HS-27A (cell line): Measurements from ENCODE around the gene EPB41L5.
"Not testable (repeated sequence)": the region's sequence is repeated elsewhere in the genome, so short reads cannot be mapped to it uniquely, and the experiment has no call there.

Source experiments
- DNase-seq: peaks from one replicate; pipeline ENCODE4 v3.0.0-alpha.2; 2012; ENCODE audit warnings: low read depth, missing footprints

EPB41L5 gene

GRCh38 chr2:120029672-120030640, 17.1 kb downstream of the EPB41L5 start:
- no peak for DNase-seq

DNA sequence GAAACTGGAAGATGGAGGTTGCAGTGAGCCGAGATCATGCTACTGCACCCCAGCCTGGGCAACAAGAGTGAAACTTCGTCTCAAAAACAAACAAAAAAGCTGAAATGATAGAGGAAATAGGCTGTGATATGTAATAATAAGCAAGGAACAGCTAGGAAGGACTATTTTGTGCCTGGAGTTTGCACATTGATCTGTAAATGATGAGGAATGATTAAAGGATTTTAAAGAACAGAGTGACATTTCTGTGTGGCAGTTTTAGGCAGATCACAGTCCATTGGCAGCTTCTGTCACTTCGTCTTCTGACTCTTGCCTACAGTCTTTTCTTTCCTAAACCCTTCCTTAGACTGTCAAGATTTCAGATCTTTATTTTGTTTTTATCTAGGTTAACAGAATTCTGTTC, 19.4 kb downstream of the EPB41L5 start:
- no peak for DNase-seq

DNA sequence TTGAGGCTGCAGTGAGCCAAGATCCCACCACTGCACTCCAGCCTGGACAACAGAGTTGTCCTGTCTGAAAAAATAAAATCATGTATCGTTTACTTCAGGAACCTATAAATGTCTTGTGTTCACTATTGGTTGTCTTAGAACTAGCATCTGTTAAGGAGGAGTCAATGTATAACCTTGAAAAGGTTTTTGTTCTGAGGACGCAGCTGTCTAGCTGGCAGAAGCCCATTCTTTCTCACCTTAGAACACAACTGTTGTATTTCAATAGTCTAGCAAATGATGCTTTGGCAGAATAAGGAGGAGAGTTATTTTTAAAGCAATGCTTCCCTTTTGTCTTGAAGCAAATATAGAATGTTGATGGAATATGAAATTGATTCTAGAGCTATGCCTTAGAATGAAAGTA, 21.1 kb downstream of the EPB41L5 start:
- no peak for DNase-seq

DNA sequence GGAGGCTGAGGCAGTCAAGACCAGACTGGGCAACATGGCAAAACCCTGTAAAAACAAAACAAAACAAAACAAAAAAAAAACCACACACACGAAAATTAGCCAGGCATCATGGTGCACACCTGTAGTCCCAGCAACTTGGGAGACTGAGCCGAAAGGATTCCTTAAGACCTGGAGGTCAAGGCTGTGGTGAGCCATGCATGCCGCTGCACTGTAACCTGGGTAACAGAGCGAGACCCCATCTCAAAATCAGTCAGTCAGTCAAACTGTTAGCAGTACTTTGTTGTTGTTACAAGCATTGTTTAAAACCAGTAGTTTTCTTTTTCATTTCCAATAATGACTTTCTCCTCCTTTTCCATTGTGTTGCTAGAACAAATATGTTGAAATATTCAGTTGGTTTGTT, 21.7 kb downstream of the EPB41L5 start:
- no peak for DNase-seq

DNA sequence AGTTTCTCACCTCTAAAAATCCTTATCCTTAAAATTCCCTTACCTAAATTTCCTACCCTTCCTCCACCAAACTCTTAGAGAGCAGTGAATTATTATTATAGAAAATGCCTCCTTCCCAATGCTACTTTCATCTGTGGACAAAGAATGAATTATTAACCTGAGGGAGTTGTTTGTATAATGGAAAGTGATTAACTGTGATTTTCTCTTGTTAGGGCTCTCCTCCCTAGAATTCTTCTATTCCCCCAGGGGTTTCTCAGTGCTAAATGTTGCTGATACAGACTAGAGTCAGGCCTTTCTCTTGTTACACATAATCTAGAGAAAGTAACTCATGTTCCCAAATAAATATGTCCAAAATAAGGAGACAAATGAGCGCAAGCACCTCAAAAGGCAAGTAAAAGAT, 23.3 kb downstream of the EPB41L5 start:
- no peak for DNase-seq

GRCh38 chr2:120037995-120038541, 25.2 kb downstream of the EPB41L5 start:
- DNase-seq, result no peak

- DNase-seq, result no peak
Measured at GRCh38 chr2:120042359-120042758, 29.5 kb downstream of the EPB41L5 start.

GRCh38 chr2:120044336-120044735, 31.5 kb downstream of the EPB41L5 start:
- DNase-seq, result no peak

DNA sequence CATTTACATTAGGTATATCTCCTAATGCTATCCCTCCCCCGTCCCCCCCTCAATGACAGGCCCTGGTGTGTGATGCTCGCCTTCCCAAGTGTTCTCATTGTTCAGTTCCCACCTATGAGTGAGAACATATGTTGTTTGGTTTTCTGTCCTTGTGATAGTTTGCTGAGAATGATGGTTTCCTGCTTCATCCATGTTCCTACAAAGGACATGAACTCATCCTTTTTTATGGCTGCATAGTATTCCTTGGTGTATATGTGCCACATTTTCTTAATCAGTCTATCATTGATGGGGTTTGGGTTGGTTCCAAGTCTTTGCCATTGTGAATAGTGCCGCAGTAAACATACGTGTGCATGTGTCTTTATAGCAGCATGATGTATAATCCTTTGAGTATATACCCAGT, 32.9 kb downstream of the EPB41L5 start:
- DNase-seq, result not testable (repeated sequence)

- not testable (repeated sequence) for DNase-seq
Measured at GRCh38 chr2:120046252-120046651, 33.4 kb downstream of the EPB41L5 start.

DNA sequence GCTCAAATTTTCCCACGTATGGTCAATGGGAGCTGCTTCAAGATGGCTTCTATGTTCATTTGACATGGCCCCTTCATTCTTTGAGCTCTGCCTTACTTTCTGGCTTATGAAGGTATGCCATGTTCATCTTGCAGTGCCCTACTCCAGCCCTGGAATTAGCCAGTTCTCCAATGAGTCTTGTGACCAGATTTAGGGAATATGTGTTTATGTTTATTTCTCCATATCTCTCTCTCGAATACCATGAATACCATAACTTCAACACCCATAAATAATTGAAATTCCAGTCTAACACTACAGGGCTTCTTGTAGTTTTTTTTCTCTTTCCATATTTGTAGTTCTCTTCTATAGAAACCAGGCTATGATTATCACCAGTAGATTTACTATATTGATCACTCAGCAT, 39.7 kb downstream of the EPB41L5 start:
- DNase-seq, result peak; percentile 90

GRCh38 chr2:120053891-120054290, 41.0 kb downstream of the EPB41L5 start:
- peak; percentile 38 for DNase-seq

DNA sequence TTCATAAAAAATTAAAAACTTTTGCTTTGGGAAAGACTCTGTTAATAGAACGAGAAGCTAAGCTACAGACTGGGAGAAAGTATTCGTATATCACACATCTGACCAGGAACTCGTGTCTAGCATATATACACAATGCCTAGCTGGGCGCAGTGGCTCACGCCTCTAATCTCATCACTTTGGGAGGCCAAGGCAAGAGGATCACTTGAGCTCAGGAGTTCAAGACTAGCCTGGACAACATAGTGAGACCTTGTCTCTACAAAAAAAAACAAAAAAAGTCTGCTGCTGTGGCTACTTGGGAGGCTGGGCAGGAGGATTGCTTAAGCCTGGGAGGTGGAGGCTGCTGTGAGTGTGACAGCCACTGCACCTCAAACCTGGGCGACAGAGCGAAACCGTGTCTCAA, 46.6 kb downstream of the EPB41L5 start:
- DNase-seq, result no peak

- no peak for DNase-seq
Measured at GRCh38 chr2:120060088-120060623, 47.3 kb downstream of the EPB41L5 start.

GRCh38 chr2:120064664-120065063, 51.8 kb downstream of the EPB41L5 start:
- no peak for DNase-seq

GRCh38 chr2:120066800-120067547, 54.1 kb downstream of the EPB41L5 start:
- no peak for DNase-seq

GRCh38 chr2:120068040-120068658, 55.3 kb downstream of the EPB41L5 start:
- DNase-seq, result not testable (repeated sequence)

DNA sequence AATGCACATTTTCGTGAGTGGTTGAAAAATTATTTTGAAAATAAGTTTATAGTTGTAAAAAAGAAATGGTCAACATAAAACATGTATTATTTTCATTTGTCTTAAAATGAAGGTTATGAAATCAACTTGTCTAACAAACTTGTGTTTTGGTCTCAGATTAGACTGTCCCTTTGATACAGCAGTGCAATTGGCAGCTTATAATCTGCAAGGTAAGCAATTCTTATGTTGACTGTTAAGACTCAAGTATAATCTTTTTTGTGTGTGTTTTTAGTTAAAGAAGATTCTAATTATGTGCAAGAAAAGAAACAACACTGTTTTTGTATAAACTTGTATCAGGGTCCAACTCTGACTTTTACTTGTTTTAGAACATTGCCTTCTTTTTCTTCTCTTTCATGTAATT, 62.7 kb downstream of the EPB41L5 start:
- DNase-seq, result no peak

- no peak for DNase-seq
Measured at GRCh38 chr2:120077896-120078295, 65.0 kb downstream of the EPB41L5 start.

- DNase-seq, result no peak
Measured at GRCh38 chr2:120079647-120080046, 66.8 kb downstream of the EPB41L5 start.

- no peak for DNase-seq
Measured at GRCh38 chr2:120091436-120091835, 78.6 kb downstream of the EPB41L5 start.

DNA sequence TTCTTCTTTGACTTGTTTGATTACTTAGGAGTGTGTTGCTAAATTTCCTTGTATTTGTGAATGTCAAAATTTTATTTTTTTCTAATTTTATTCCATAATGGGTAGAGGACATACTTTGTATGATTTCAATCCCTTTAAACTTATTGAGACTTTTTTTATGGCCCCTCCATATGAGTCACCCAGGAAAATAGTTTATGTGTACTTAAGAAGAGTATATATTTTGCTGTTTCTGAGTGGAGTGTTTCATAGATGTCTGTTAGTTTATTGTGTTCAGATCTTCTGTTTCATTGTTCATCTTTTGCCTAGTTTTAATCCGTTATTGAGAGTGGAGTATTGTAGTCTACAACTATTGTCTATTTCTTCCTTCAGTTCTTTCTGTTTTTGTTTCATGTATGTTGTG, 81.9 kb downstream of the EPB41L5 start:
- DNase-seq, result no peak
